ENCODE results near the gene OLFML3.

- no peak for TF ChIP-seq SUZ12 (IDR thresholded peaks at IDR 0.05; ENCODE audit: extremely low read depth, insufficient read depth, insufficient read length)
- TF ChIP-seq YY1 (IDR thresholded peaks at IDR 0.05; ENCODE audit: insufficient read depth, insufficient read length): no peak
These were observed 47.5 kb downstream of the OLFML3 start for GRCh38 chr1:114026797-114027196.

All from NT2/D1 (cell line).